ENCODE data around the gene GAS2L2. TPM values are rescaled to one million over a fixed set of nuclear protein-coding genes. Genes with fewer than 3 reads are reported as not detected.

The GAS2L2 gene
- total and polyA plus RNA-seq, 2 of the 8 experiments (the other 6 are each of a cell fraction or from before 2014, with no cell fraction given): 0.09 to 0.13 TPM

GRCh38 chr17:35790841-35791240, 37.8 kb upstream of the GAS2L2 start:
- no peak overlapping the region for H4K8ac ChIP-seq (ENCODE audit: extremely low read depth, insufficient read depth, low read length)
- WGBS, 2 experiments (ENCODE audit: extremely low coverage in 1 of 2, insufficient coverage in 1 of 2, insufficient read length in 1 of 2, insufficient replicate concordance in 2 of 2, low coverage in 1 of 2, low lambda C conversion rate in 2 of 2, missing lambda C conversion rate in 1 of 2): 95% methylated on average over 3 of the region's 3 CpGs; no CpG with 5 or more reads in 1 of the 2 experiments
- no peak overlapping the region for H3K56ac ChIP-seq (replicated peaks; ENCODE audit: insufficient read length, low read depth, low read length)
- peaks cover 11% of the 10 kb centered on the region; the same call in 1 of the 2 replicates for H3K23me2 ChIP-seq (ENCODE audit: low read depth, low read length)
- H3K27me3 ChIP-seq (replicated peaks in 1 of 4; ENCODE audit: control insufficient read depth in 3 of 4, extremely low read depth in 1 of 4, insufficient read depth in 3 of 4, low read length in 3 of 4): peaks cover 16 to 33% (median 31%) of the 10 kb centered on the region in 4 experiments
- H3K36me3 ChIP-seq (ENCODE audit: control insufficient read depth in 2 of 4, insufficient read depth in 4 of 4, low read length in 3 of 4): no peaks in the 10 kb centered on the region
- H4K91ac ChIP-seq (replicated peaks; ENCODE audit: insufficient read length, low read length): no peak overlapping the region
- H3K4me1 ChIP-seq (replicated peaks in 1 of 4; ENCODE audit: control insufficient read depth in 3 of 4, insufficient read depth in 4 of 4, low read length in 3 of 4): peaks cover 0 to 10% (median 5%) of the 10 kb centered on the region in 4 experiments; a peak in 5 of 7 replicates
- H3K27ac ChIP-seq (ENCODE audit: low read depth, low read length): no peak overlapping the region
- no peak overlapping the region for H3K4ac ChIP-seq (replicated peaks; ENCODE audit: insufficient read length, low read depth, low read length)
- POLR2A ChIA-PET (ENCODE audit: partially characterized antibody): interaction anchor here (7.5 kb wide), 1 partner anchor 19 kb away, joined by 50 read pairs; the partner anchor contains the start of gene TAF15
- H4K5ac ChIP-seq (ENCODE audit: insufficient read length, low read depth, low read length): no peak overlapping the region
- H2BK20ac ChIP-seq (ENCODE audit: low read length): no peak overlapping the region
- no peaks in the 10 kb centered on the region for H3K79me1 ChIP-seq (ENCODE audit: low read depth, low read length)
- no peaks in the 10 kb centered on the region for H3K9me3 ChIP-seq (ENCODE audit: insufficient read depth in 2 of 2, low read depth in 1 of 2, low read length in 1 of 2)
- DNase-seq (ENCODE audit: low read depth in 1 of 2, low spot score in 2 of 2) (no peak), FAIRE-seq (no peak)
- CTCF ChIA-PET (ENCODE audit: partially characterized antibody): interaction anchor here (4.1 to 11.7 kb wide), 2 partner anchors 14 to 24 kb away, joined by 37 to 179 read pairs; partner anchors contain the start of gene C17orf50
- H2AK5ac ChIP-seq (ENCODE audit: low read depth, low read length): no peak overlapping the region
- H2BK15ac ChIP-seq (ENCODE audit: low read length): no peak overlapping the region
- H3K9ac ChIP-seq (replicated peaks in 1 of 4; ENCODE audit: extremely low read depth in 1 of 4, low read depth in 3 of 4, low read length in 3 of 4): no peak overlapping the region
- no peak overlapping the region for H3K14ac ChIP-seq (ENCODE audit: insufficient read length)
- H3K4me2 ChIP-seq (ENCODE audit: insufficient read depth in 1 of 2, low read depth in 2 of 2, low read length in 2 of 2): no peak overlapping the region
- no peak overlapping the region for H2BK12ac ChIP-seq (ENCODE audit: low read depth, low read length)
- peaks cover 0 to 2% of the 10 kb centered on the region in 2 experiments for H4K20me1 ChIP-seq (replicated peaks in 1 of 2; ENCODE audit: control insufficient read depth in 1 of 2, insufficient read depth in 2 of 2, low read length in 2 of 2)
- no peak overlapping the region for H3K23ac ChIP-seq (ENCODE audit: insufficient read length)
- H2BK5ac ChIP-seq (ENCODE audit: low read depth, low read length): no peak overlapping the region
- no peak overlapping the region for H3K4me3 ChIP-seq (ENCODE audit: extremely low read depth in 1 of 4, insufficient read depth in 2 of 4, low read depth in 3 of 4, low read length in 4 of 4)
- no peak overlapping the region for H2AFZ ChIP-seq (ENCODE audit: low read length)
- H3K18ac ChIP-seq (ENCODE audit: extremely low read depth, low read length): no peak overlapping the region
- H3K79me2 ChIP-seq (ENCODE audit: control insufficient read depth in 1 of 2, insufficient read depth in 2 of 2, low read length in 2 of 2): no peaks in the 10 kb centered on the region
- H2BK120ac ChIP-seq (replicated peaks; ENCODE audit: low read depth, low read length): no peak overlapping the region
- TF ChIP-seq TAF7 (optimal IDR thresholded peaks at IDR 0.05; ENCODE audit: borderline replicate concordance, low read depth, low read length) (no peak), EGR1 (IDR thresholded peaks at IDR 0.05; ENCODE audit: borderline replicate concordance, low read depth, low read length) (no peak), POLR2A (IDR thresholded peaks at IDR 0.05; ENCODE audit: control extremely low read depth in 1 of 2, low read depth in 2 of 2, low read length in 2 of 2) (no peak), JUND (IDR thresholded peaks at IDR 0.05; ENCODE audit: low read length) (no peak), ZNF274 (IDR thresholded peaks at IDR 0.05; ENCODE audit: borderline replicate concordance, extremely low read depth, low read length) (no peak), POLR2AphosphoS5 (IDR thresholded peaks at IDR 0.05; ENCODE audit: low read depth, low read length) (no peak), SP4 (IDR thresholded peaks at IDR 0.05; ENCODE audit: low read length) (no peak), TAF1 (IDR thresholded peaks at IDR 0.05; ENCODE audit: low read depth, low read length) (no peak), TBP (IDR thresholded peaks at IDR 0.05; ENCODE audit: low read depth, low read length) (no peak), KDM5A (IDR thresholded peaks at IDR 0.05; ENCODE audit: low read length) (no peak), MAX (IDR thresholded peaks at IDR 0.05) (no peak), BCL11A (IDR thresholded peaks at IDR 0.05; ENCODE audit: low read depth in 2 of 2, low read length in 2 of 2) (no peak), RNF2 (IDR thresholded peaks at IDR 0.05; ENCODE audit: borderline replicate concordance, low read depth, low read length, missing control alignments, poor library complexity, severe bottlenecking) (no peak)
- TF ChIP-seq, protein P1, sequence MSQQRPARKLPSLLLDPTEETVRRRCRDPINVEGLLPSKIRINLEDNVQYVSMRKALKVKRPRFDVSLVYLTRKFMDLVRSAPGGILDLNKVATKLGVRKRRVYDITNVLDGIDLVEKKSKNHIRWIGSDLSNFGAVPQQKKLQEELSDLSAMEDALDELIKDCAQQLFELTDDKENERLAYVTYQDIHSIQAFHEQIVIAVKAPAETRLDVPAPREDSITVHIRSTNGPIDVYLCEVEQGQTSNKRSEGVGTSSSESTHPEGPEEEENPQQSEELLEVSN (IDR thresholded peaks at IDR 0.05): no peak
